ENCODE data around the gene PDXDC1.
"Not testable (repeated sequence)": the region's sequence is repeated elsewhere in the genome, so short reads cannot be mapped to it uniquely, and the experiment has no call there.

The PDXDC1 gene

DNA sequence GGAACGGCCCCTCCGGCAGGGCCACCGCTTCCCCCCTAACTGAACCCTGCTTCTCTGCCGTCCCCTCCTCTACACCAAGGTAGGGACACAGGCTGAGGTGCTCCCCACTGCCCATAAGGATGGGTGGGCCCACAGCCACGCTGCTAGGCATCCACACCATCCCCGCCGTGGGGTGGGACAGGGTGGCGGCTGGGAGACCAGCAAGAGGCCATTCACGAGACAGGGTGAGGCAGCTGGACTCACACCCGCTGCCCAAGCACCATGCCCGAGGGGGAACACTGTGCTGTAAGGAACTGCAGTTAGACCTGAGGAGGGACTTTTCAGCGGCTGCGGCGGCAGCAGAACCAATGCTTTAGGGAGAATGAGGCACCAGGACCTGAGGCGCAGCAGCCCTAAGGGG, 166.8 kb downstream of the PDXDC1 start:
- Histone ChIP-seq H3K9ac (ENCODE audit: low read length) (no peak overlapping the region), H3K27me3 (ENCODE audit: low read length) (no peaks in the 10 kb centered on the region), H3K9me2 (replicated peaks; ENCODE audit: insufficient read depth, low read length) (no peaks in the 10 kb centered on the region), H4K20me1 (ENCODE audit: low read depth, low read length) (no peaks in the 10 kb centered on the region), H2AFZ (ENCODE audit: low read depth, low read length, severe bottlenecking) (no peak overlapping the region), H3K4me2 (ENCODE audit: low read depth, low read length, poor library complexity, severe bottlenecking) (no peak overlapping the region), H3K4me3 (ENCODE audit: insufficient read depth, low read length, poor library complexity, severe bottlenecking) (no peak overlapping the region), H3K36me3 (ENCODE audit: low read length) (no peaks in the 10 kb centered on the region), H3F3A (ENCODE audit: insufficient read depth) (no peaks in the 10 kb centered on the region), H3K9me3 (ENCODE audit: insufficient read depth, low read length) (no peaks in the 10 kb centered on the region), H3K79me2 (ENCODE audit: insufficient read depth, low read length) (no peaks in the 10 kb centered on the region), H3K27ac (ENCODE audit: low read depth, low read length) (no peak overlapping the region)
- TF ChIP-seq, protein P1, sequence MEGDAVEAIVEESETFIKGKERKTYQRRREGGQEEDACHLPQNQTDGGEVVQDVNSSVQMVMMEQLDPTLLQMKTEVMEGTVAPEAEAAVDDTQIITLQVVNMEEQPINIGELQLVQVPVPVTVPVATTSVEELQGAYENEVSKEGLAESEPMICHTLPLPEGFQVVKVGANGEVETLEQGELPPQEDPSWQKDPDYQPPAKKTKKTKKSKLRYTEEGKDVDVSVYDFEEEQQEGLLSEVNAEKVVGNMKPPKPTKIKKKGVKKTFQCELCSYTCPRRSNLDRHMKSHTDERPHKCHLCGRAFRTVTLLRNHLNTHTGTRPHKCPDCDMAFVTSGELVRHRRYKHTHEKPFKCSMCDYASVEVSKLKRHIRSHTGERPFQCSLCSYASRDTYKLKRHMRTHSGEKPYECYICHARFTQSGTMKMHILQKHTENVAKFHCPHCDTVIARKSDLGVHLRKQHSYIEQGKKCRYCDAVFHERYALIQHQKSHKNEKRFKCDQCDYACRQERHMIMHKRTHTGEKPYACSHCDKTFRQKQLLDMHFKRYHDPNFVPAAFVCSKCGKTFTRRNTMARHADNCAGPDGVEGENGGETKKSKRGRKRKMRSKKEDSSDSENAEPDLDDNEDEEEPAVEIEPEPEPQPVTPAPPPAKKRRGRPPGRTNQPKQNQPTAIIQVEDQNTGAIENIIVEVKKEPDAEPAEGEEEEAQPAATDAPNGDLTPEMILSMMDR (IDR thresholded peaks at IDR 0.05; ENCODE audit: insufficient read depth, low read length, poor library complexity, severe bottlenecking), result no peak
- no peak for TF ChIP-seq EZH2phosphoT487 (conservative IDR thresholded peaks at IDR 0.05; ENCODE audit: low read length)

DNA sequence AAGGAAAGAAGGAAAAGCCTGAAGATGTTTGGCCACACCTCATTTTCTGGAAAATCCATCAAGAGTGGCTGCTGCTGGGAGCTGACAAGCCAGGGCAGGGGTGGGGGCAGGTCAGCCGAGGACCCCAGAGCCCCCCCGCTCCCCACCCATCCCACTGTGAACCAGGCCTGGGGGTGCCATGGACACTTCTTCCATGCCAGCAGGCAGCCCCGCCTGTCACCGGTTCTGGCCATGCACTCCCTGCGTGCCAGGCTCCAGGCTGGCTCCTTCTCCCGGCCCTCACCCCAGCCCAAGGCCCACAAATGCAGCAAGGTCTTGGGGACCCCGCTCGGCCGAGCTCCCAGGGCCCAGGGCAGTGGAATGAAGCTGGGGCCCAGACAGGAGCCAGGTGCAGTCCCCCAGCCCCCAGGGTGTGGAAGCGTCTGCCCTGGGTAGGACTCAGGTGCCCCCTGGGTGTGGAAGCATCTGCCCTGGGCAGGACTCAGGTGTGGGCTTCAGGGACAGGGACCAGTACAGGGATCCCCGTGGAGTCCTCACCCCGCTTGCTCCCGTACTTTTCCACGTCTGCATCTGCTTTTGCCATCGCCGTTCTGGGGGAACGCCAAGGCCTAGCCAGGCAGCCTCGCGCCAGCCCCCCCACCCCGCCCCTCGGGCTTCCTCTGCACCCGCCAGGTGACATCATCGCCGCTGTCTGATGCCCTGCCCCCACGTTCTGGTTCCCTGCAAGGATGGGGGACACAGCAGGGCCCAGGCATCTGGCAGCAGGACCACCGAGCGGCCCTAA, 167.5 kb downstream of the PDXDC1 start:
- H3F3A ChIP-seq (ENCODE audit: insufficient read depth), result not testable (repeated sequence)

DNA sequence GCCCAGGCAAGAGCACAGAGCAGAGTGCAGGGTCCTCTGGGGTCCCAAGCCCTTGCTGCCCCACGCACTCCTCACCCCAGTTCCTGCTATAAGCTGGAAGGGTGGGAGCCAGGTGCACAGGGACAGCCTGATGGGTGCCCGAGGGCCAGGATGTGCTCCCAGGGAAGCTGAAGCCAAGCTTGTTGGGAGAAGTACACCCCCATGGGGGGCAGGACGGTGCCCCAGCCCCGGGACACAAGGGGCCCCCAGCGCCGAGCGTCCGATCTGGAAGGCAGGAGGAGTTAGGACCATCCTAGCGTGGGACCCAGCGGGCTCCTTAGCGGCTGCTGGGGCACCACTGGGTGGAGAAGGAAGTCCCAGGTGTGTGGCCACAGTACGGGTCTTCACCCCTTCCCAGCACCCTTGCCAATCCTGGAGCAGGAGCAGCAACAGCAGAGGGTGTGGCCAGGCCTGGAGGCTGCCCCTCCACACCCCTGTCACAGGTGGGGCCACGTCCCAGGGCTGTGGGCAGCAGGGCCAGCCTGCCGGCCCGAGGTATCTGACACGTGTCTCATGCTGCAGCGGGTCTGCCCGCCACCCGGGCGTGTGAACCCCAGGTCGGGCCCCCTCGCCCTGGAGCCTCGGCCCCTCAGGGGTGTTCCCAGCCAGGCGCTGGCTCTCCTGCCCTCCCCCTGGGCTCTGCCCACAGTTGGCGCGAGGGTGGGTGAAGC, 168.2 kb downstream of the PDXDC1 start:
- H2AFZ ChIP-seq (ENCODE audit: low read depth, low read length, severe bottlenecking); H3K36me3 ChIP-seq (ENCODE audit: low read length); H4K20me1 ChIP-seq (ENCODE audit: low read depth, low read length); H3K27ac ChIP-seq (ENCODE audit: low read depth, low read length); H3K79me2 ChIP-seq (ENCODE audit: insufficient read depth, low read length); H3K9ac ChIP-seq (ENCODE audit: low read length); H3K9me3 ChIP-seq (ENCODE audit: insufficient read depth, low read length); H3K4me3 ChIP-seq (ENCODE audit: insufficient read depth, low read length, poor library complexity, severe bottlenecking); H3K4me2 ChIP-seq (ENCODE audit: low read depth, low read length, poor library complexity, severe bottlenecking); H3K27me3 ChIP-seq (ENCODE audit: low read length); H3F3A ChIP-seq (ENCODE audit: insufficient read depth); H3K9me2 ChIP-seq (replicated peaks; ENCODE audit: insufficient read depth, low read length): not testable (repeated sequence)

More for the DNA sequence above, 167.5 kb downstream of the PDXDC1 start:
- not testable (repeated sequence) for H3K4me2 ChIP-seq (ENCODE audit: low read depth, low read length, poor library complexity, severe bottlenecking); H3K9me2 ChIP-seq (replicated peaks; ENCODE audit: insufficient read depth, low read length); H3K27me3 ChIP-seq (ENCODE audit: low read length); H3K36me3 ChIP-seq (ENCODE audit: low read length); H3K79me2 ChIP-seq (ENCODE audit: insufficient read depth, low read length); H3K9me3 ChIP-seq (ENCODE audit: insufficient read depth, low read length); H3K4me3 ChIP-seq (ENCODE audit: insufficient read depth, low read length, poor library complexity, severe bottlenecking); H4K20me1 ChIP-seq (ENCODE audit: low read depth, low read length); H3K9ac ChIP-seq (ENCODE audit: low read length); H3K27ac ChIP-seq (ENCODE audit: low read depth, low read length); H2AFZ ChIP-seq (ENCODE audit: low read depth, low read length, severe bottlenecking)

DNA sequence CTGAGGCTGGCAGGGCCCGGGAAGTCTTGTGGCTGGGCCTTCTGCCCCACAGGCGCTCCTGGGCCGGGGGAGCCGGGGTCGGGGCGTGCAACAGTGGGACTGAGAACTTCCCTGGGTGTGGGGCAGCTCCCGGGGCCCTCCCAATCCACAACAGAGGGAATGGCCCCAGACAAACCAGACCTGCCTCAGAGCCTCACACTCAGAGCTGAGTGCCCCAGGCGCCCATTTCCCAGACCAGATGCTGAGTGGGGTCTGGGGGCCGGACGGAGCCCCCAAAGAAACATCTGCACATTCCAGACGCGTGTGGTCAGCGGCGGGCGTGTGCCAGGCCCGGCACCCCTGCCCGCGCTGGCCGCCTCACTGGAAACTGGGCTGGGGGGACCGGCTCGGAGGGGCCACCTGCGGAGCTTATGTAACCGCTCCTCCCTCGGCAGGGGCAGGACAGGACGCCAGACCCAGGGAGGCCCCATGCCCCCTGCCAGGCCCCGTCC, 168.8 kb downstream of the PDXDC1 start:
- H3K4me2 ChIP-seq (ENCODE audit: low read depth, low read length, poor library complexity, severe bottlenecking); H3K36me3 ChIP-seq (ENCODE audit: low read length); H3F3A ChIP-seq (ENCODE audit: insufficient read depth); H3K9me2 ChIP-seq (replicated peaks; ENCODE audit: insufficient read depth, low read length); H3K27ac ChIP-seq (ENCODE audit: low read depth, low read length); H2AFZ ChIP-seq (ENCODE audit: low read depth, low read length, severe bottlenecking); H3K4me3 ChIP-seq (ENCODE audit: insufficient read depth, low read length, poor library complexity, severe bottlenecking); H3K9me3 ChIP-seq (ENCODE audit: insufficient read depth, low read length); H3K9ac ChIP-seq (ENCODE audit: low read length); H4K20me1 ChIP-seq (ENCODE audit: low read depth, low read length); H3K27me3 ChIP-seq (ENCODE audit: low read length); H3K79me2 ChIP-seq (ENCODE audit: insufficient read depth, low read length): not testable (repeated sequence)

DNA sequence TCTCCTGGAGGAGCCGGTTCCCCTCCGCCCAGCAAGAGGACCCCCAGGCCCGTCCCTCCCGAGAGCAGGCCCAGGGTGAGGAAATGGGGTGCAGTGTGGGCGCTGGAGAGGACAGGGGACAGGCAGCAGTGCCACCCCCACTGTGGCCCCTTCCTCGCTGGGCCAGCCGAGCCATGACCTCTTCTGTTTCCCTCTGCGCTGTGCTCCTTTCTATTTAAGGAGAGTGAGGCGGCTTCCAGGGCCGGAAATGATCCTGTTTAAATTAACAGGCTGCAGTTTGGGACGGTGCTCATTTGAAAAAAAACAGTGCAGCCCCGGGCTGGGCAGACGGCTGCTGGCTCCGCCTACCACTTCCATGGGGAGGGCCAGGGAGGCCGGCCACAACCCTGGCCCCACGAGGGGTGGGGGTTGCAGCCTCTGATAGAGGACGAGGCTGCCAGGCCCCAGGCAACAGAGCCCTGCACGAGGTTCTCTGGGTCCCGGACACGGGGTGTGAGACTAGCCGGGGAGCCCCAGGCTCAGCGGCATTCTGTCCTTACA, 169.3 kb downstream of the PDXDC1 start:
- H3K9me3 ChIP-seq (ENCODE audit: insufficient read depth, low read length); H4K20me1 ChIP-seq (ENCODE audit: low read depth, low read length); H3K9ac ChIP-seq (ENCODE audit: low read length); H3K79me2 ChIP-seq (ENCODE audit: insufficient read depth, low read length); H2AFZ ChIP-seq (ENCODE audit: low read depth, low read length, severe bottlenecking); H3K4me3 ChIP-seq (ENCODE audit: insufficient read depth, low read length, poor library complexity, severe bottlenecking); H3K4me2 ChIP-seq (ENCODE audit: low read depth, low read length, poor library complexity, severe bottlenecking); H3K27me3 ChIP-seq (ENCODE audit: low read length); H3K36me3 ChIP-seq (ENCODE audit: low read length); H3F3A ChIP-seq (ENCODE audit: insufficient read depth); H3K9me2 ChIP-seq (replicated peaks; ENCODE audit: insufficient read depth, low read length); H3K27ac ChIP-seq (ENCODE audit: low read depth, low read length): not testable (repeated sequence)

DNA sequence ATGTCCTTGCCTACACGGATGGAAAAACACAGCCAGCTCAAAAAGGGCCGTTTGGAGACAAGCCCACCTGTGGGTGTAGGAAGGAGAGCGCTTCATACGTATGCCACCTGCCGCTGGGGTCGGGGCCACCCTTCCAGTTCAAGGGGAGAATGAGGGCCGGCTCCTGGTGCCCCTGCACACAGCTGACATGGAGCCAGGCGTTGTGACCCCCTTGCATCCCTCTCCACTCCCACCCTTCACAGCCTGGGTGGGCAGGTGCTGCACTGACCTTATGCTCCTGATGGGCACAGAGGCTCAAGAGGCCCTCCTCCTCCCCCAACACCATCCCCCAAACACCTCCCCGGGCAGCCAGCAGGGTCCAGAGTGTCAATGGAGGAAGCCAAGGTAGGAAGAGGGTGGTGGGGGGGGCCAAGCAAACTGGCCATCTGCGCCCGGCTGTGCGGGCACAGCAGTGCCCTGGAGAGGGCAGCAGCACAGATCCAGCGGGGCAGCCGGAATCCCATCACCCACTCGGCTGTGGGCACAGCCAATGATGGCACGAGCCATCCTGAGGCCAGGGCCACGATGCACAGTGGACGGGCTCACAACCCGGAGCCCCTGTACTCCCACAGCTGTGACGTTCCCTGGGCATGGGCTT, 170.1 kb downstream of the PDXDC1 start:
- not testable (repeated sequence) for H3K9me2 ChIP-seq (replicated peaks; ENCODE audit: insufficient read depth, low read length); H3K9me3 ChIP-seq (ENCODE audit: insufficient read depth, low read length); H4K20me1 ChIP-seq (ENCODE audit: low read depth, low read length); H3K4me3 ChIP-seq (ENCODE audit: insufficient read depth, low read length, poor library complexity, severe bottlenecking); H3K36me3 ChIP-seq (ENCODE audit: low read length); H2AFZ ChIP-seq (ENCODE audit: low read depth, low read length, severe bottlenecking); H3K9ac ChIP-seq (ENCODE audit: low read length); H3K79me2 ChIP-seq (ENCODE audit: insufficient read depth, low read length); H3K27me3 ChIP-seq (ENCODE audit: low read length); H3F3A ChIP-seq (ENCODE audit: insufficient read depth); H3K4me2 ChIP-seq (ENCODE audit: low read depth, low read length, poor library complexity, severe bottlenecking); H3K27ac ChIP-seq (ENCODE audit: low read depth, low read length)
